ENCODE measurements around the gene WNT1.

The WNT1 gene

DNA sequence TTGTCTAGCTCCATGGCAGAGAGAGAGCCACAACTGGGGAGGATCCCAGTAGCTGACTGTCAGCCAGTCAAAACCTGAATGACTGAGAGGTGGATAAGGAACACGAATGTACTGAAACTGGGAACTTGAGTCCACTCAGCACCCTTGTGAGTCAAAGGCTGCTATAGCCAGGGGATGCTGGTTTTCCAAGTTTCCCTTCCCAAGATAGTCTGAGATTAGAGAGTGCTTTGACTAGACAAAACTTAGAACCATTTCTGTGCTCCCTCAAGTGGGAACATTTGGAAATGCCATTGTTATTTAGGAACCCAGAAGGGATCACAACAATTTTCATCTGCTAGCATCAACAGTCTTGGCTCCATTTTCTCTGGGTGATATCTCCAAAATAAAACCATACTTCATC is 36.4 kb downstream of the WNT1 start:
- H3K4me3 ChIP-seq (ENCODE audit: low read length), result no peak overlapping the region
- peaks cover 15% of the 10 kb centered on the region for H3K4me1 ChIP-seq (ENCODE audit: insufficient read depth, low read length)
- no peak overlapping the region for H2AFZ ChIP-seq (ENCODE audit: low read depth, low read length)
- no peaks in the 10 kb centered on the region for H3K27me3 ChIP-seq (ENCODE audit: insufficient read depth, low read length)
- H3K36me3 ChIP-seq (ENCODE audit: insufficient read depth, low read length), result peaks cover 2% of the 10 kb centered on the region
- H3K9me3 ChIP-seq (ENCODE audit: low read length), result no peaks in the 10 kb centered on the region

GRCh38 chr12:49015196-49015595 is 37.1 kb downstream of the WNT1 start:
- peaks cover 2% of the 10 kb centered on the region for H3K36me3 ChIP-seq (ENCODE audit: insufficient read depth, low read length)
- no peak overlapping the region for H2AFZ ChIP-seq (ENCODE audit: low read depth, low read length)
- H3K9me3 ChIP-seq (ENCODE audit: low read length), result no peaks in the 10 kb centered on the region
- peaks cover 16% of the 10 kb centered on the region for H3K4me1 ChIP-seq (ENCODE audit: insufficient read depth, low read length)
- H3K27me3 ChIP-seq (ENCODE audit: insufficient read depth, low read length), result no peaks in the 10 kb centered on the region
- H3K4me3 ChIP-seq (ENCODE audit: low read length), result no peak overlapping the region

DNA sequence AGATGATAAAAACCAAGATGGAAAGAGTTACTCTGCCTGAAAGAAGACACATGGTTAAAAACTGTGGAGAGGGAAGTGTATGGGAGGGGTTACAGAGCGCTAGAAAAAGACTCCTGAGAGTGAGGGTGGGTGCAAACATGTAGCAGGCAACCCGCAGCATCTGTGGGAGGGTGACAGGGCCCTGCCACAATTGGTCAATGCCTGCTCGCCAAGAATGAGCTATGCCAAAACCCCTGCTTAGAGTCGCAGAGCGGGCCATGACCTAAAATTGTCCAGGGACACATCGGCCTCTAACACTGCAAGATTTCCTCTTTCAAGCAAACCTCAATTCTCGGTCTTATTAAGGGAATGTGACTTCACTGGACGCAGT is 39.8 kb downstream of the WNT1 start:
- H3K36me3 ChIP-seq (ENCODE audit: insufficient read depth, low read length), result peaks cover 17% of the 10 kb centered on the region
- peak overlapping the region; percentile 50 for H2AFZ ChIP-seq (ENCODE audit: low read depth, low read length)
- peak overlapping the region; percentile 83 for H3K4me3 ChIP-seq (ENCODE audit: low read length)
- H3K27me3 ChIP-seq (ENCODE audit: insufficient read depth, low read length), result no peaks in the 10 kb centered on the region
- H3K4me1 ChIP-seq (ENCODE audit: insufficient read depth, low read length), result peaks cover 16% of the 10 kb centered on the region
- H3K9me3 ChIP-seq (ENCODE audit: low read length), result no peaks in the 10 kb centered on the region

DNA sequence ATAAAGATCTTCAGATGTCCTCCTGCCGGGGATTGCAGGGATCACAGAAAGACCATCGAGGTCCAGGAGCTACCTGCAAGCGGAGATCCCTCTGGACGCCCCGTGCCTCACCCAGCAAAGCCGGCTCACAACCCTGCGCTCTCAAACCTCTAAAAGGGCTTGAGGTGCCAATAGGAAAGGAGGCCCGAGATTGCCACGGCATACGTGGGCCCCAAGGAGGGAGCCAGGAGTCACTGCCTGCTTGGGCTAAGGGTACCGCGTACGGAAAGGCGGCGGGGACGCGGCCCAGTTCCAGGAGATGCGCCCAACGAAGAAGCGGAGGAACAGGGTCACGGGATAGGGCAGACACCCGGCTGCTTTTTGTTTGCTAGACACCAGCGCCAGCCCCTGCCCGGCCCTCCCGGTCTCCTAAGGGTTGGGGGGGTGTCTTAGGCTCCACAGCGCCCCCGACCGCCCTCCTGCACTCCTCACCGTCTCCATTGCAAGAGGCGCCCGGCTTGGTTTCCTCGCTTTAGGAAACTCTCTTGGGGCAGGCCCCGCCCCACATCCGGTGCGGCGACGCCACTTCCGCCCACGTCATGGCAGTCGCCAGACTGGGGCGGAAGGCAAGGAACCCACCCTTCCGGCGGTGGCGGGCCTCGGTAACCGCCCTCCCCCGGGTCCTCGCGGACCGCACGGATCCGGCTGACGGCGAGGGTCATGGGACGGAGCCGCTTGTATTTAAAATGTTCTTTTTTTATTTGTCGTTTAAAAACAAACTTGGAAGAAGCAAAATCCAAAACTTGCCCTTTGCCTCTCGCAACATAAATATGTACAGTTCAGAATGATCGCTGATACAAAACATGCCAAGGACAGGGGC is 40.4 kb downstream of the WNT1 start, which contains the start of gene PRKAG1:
TSS of gene PRKAG1 (minus strand) at position 516 of the 859 bp plus-strand sequence. CDS start at position 480, 36 bp downstream.
- no peaks in the 10 kb centered on the region for H3K9me3 ChIP-seq (ENCODE audit: low read length)
- peak within 1 kb of the TSS; percentile 83 for H3K4me3 ChIP-seq (ENCODE audit: low read length)
- H3K27me3 ChIP-seq (ENCODE audit: insufficient read depth, low read length), result no peaks in the 10 kb centered on the region
- H2AFZ ChIP-seq (ENCODE audit: low read depth, low read length), result peak within 1 kb of the TSS; percentile 69
- peaks cover 23% of the 10 kb centered on the region for H3K36me3 ChIP-seq (ENCODE audit: insufficient read depth, low read length)
- peaks cover 16% of the 10 kb centered on the region for H3K4me1 ChIP-seq (ENCODE audit: insufficient read depth, low read length)

GRCh38 chr12:49019120-49019430 is 41.0 kb downstream of the WNT1 start:
- Histone ChIP-seq H3K4me1 (ENCODE audit: insufficient read depth, low read length) (peaks cover 16% of the 10 kb centered on the region), H3K4me3 (ENCODE audit: low read length) (peak overlapping the region; percentile 83), H3K9me3 (ENCODE audit: low read length) (no peaks in the 10 kb centered on the region), H3K36me3 (ENCODE audit: insufficient read depth, low read length) (peaks cover 29% of the 10 kb centered on the region), H3K27me3 (ENCODE audit: insufficient read depth, low read length) (no peaks in the 10 kb centered on the region), H2AFZ (ENCODE audit: low read depth, low read length) (peak overlapping the region; percentile 69)

DNA sequence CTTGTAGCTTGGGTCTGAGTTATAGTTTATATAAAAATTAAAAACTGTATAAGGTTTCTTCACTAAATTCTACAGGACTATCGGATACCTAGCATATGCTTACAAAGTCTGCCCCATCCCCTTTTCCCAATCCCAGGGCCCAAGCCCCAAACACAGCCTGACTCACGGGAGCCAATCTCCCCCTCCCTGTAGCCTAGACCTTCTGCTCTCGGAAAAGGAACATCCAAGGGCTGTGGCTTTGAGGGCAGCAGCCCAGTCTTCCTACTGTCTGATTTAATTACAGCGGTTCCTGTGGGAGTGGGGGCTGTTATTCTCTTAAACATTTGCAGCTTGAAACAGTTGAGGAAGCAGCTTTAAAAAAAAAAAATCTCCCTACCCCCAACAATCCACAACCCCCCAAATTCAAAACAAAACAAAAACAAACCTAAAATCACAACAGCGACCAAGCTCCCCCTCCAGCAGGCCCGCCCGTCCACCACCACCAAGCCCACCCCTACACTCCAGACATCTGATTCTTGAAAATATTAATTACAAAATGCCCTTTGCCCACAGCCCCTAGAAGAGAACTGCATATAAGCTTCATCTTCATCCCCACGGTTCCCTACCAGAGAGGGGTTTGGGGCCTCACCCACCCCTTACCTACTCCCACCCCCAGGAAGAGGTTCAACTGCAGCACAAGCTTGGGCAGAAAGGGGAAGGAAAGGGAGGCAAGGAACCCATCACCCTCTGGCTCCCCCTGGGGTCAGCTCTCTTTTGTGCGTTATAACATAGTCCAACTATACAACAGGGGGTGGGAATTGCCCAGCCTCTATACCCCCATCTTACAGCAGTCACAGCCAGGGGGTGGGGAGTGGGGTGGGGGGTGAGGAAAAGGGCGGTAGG is 41.6 kb downstream of the WNT1 start:
- H3K4me1 ChIP-seq (ENCODE audit: insufficient read depth, low read length), result peaks cover 16% of the 10 kb centered on the region
- H2AFZ ChIP-seq (ENCODE audit: low read depth, low read length), result no peak overlapping the region
- H3K27me3 ChIP-seq (ENCODE audit: insufficient read depth, low read length), result no peaks in the 10 kb centered on the region
- H3K36me3 ChIP-seq (ENCODE audit: insufficient read depth, low read length), result peaks cover 35% of the 10 kb centered on the region
- no peaks in the 10 kb centered on the region for H3K9me3 ChIP-seq (ENCODE audit: low read length)
- no peak overlapping the region for H3K4me3 ChIP-seq (ENCODE audit: low read length)

GRCh38 chr12:49020441-49020840 is 42.3 kb downstream of the WNT1 start:
- Histone ChIP-seq H3K36me3 (ENCODE audit: insufficient read depth, low read length) (peaks cover 43% of the 10 kb centered on the region), H3K4me1 (ENCODE audit: insufficient read depth, low read length) (peaks cover 16% of the 10 kb centered on the region), H3K4me3 (ENCODE audit: low read length) (no peak overlapping the region), H2AFZ (ENCODE audit: low read depth, low read length) (no peak overlapping the region), H3K9me3 (ENCODE audit: low read length) (no peaks in the 10 kb centered on the region), H3K27me3 (ENCODE audit: insufficient read depth, low read length) (no peaks in the 10 kb centered on the region)

- peaks cover 52% of the 10 kb centered on the region for H3K36me3 ChIP-seq (ENCODE audit: insufficient read depth, low read length)
- H3K27me3 ChIP-seq (ENCODE audit: insufficient read depth, low read length), result no peaks in the 10 kb centered on the region
- no peak overlapping the region for H3K4me3 ChIP-seq (ENCODE audit: low read length)
- no peaks in the 10 kb centered on the region for H3K9me3 ChIP-seq (ENCODE audit: low read length)
- peaks cover 16% of the 10 kb centered on the region for H3K4me1 ChIP-seq (ENCODE audit: insufficient read depth, low read length)
- no peak overlapping the region for H2AFZ ChIP-seq (ENCODE audit: low read depth, low read length)
These were observed 43.3 kb downstream of the WNT1 start for GRCh38 chr12:49021292-49021915.

GRCh38 chr12:49022558-49023178 is 44.5 kb downstream of the WNT1 start:
- Histone ChIP-seq H3K27me3 (ENCODE audit: insufficient read depth, low read length) (no peaks in the 10 kb centered on the region), H3K4me3 (ENCODE audit: low read length) (no peak overlapping the region), H3K36me3 (ENCODE audit: insufficient read depth, low read length) (peaks cover 63% of the 10 kb centered on the region), H3K4me1 (ENCODE audit: insufficient read depth, low read length) (peaks cover 13% of the 10 kb centered on the region), H2AFZ (ENCODE audit: low read depth, low read length) (no peak overlapping the region), H3K9me3 (ENCODE audit: low read length) (no peaks in the 10 kb centered on the region)

DNA sequence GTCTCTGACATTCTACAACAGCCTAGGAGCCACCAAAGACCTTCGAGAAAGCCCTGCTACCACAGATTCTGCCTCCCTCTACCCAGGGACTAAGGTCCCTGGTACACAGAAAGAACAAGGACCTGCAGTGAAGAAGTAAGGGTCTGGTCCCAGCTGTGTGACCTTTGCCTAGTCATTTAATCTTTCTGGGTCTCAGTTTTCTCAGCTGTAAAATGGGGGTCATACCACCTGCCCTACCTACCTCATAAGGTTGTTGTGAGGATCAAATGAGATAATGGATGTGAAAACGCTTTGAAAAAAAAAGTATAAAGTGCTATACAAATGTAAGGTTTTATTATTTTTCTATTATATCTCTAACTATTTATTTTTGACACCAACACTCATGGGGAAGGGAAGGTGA is 45.7 kb downstream of the WNT1 start:
- Histone ChIP-seq H3K36me3 (ENCODE audit: insufficient read depth, low read length) (peaks cover 74% of the 10 kb centered on the region), H2AFZ (ENCODE audit: low read depth, low read length) (no peak overlapping the region), H3K9me3 (ENCODE audit: low read length) (no peaks in the 10 kb centered on the region), H3K27me3 (ENCODE audit: insufficient read depth, low read length) (no peaks in the 10 kb centered on the region), H3K4me3 (ENCODE audit: low read length) (no peak overlapping the region), H3K4me1 (ENCODE audit: insufficient read depth, low read length) (peaks cover 7% of the 10 kb centered on the region)

GRCh38 chr12:49024543-49024942 is 46.4 kb downstream of the WNT1 start:
- Histone ChIP-seq H3K36me3 (ENCODE audit: insufficient read depth, low read length) (peaks cover 81% of the 10 kb centered on the region), H3K9me3 (ENCODE audit: low read length) (no peaks in the 10 kb centered on the region), H3K4me1 (ENCODE audit: insufficient read depth, low read length) (peaks cover 1% of the 10 kb centered on the region), H2AFZ (ENCODE audit: low read depth, low read length) (no peak overlapping the region), H3K4me3 (ENCODE audit: low read length) (no peak overlapping the region), H3K27me3 (ENCODE audit: insufficient read depth, low read length) (no peaks in the 10 kb centered on the region)

- Histone ChIP-seq H3K9me3 (ENCODE audit: low read length) (no peaks in the 10 kb centered on the region), H2AFZ (ENCODE audit: low read depth, low read length) (no peak overlapping the region), H3K27me3 (ENCODE audit: insufficient read depth, low read length) (no peaks in the 10 kb centered on the region), H3K4me3 (ENCODE audit: low read length) (no peak overlapping the region), H3K4me1 (ENCODE audit: insufficient read depth, low read length) (no peaks in the 10 kb centered on the region), H3K36me3 (ENCODE audit: insufficient read depth, low read length) (peaks cover 89% of the 10 kb centered on the region)
These were observed 47.3 kb downstream of the WNT1 start for GRCh38 chr12:49025463-49025862.
